Testis (tissue), 3 donors: Measurements from ENCODE around the gene BBLN. TPM values are rescaled to one million over a fixed set of nuclear protein-coding genes. Genes with fewer than 3 reads are reported as not detected.

Experiments
- DNase-seq: peaks from one replicate; pipeline ENCODE4 v3.0.0-alpha.2; 2019
- H3K27ac ChIP-seq, 2 donors: fragments of 200-600 bp; sonication (generic); one replicate each; pipeline ENCODE4 v1.5.1; 2019
- H3K27me3 ChIP-seq: fragments of 200-600 bp; sonication (generic); one replicate; pipeline ENCODE4 v1.5.1; 2019
- H3K36me3 ChIP-seq: fragments of 200-600 bp; sonication (generic); one replicate; pipeline ENCODE4 v1.5.1; 2017; ENCODE audit warnings: low read depth; ENCODE audit errors: missing control alignments
- H3K4me1 ChIP-seq: fragments of 200-600 bp; sonication (generic); one replicate; pipeline ENCODE4 v1.5.1; 2019
- H3K4me3 ChIP-seq, 2 donors: fragments of 200-600 bp; sonication (generic); one replicate each; pipeline ENCODE4 v1.5.1; 2017 to 2019
- H3K9me3 ChIP-seq: fragments of 200-600 bp; sonication (generic); one replicate; pipeline ENCODE4 v1.5.1; 2017
- CTCF ChIP-seq, 3 experiments: fragments of 450-650 bp in 2 of 3; fragments of 200-600 bp in 1 of 3; sonication (generic) in 1 of 3; IDR thresholded peaks; one replicate each; pipeline ENCODE4 v1.5.1; 2016 to 2019; ENCODE audit warnings: antibody characterized with exemption in 3 of 3, mild to moderate bottlenecking in 2 of 3, moderate library complexity in 1 of 3
- POLR2A ChIP-seq: fragments of 450-650 bp; IDR thresholded peaks from one replicate; pipeline ENCODE4 v1.6.1; 2017; ENCODE audit warnings: antibody characterized with exemption, mild to moderate bottlenecking, moderate library complexity
- WGBS, 2 donors: methylation state at CpG; one replicate each; pipeline ENCODE4 v1.1.5; 2018; 5-methylcytosine and 5-hydroxymethylcytosine counted together
- intact Hi-C: fragments of 100-400 bp; cut with DNase I; formaldehyde crosslinking; loops from one replicate; pipeline ENCODE4 v1.15.1; 2023; ENCODE audit warnings: low total_unique reads
- polyA plus RNA-seq: library from polyadenylated mRNA; stranded (reverse); fragments of 350-450 nt; fragmentation: Illumina TruSeq; extraction: RNeasy Lipid Tissue Mini Kit (QIAGEN cat#74804); gene quantifications from one replicate; pipeline ENCODE4 v1.2.3, GENCODE V29; 2014; ENCODE audit warnings: low read depth, low replicate concordance; ENCODE audit not compliant: insufficient read depth
- total RNA-seq, 2 donors: library from RNA; depleted of rRNA; stranded (reverse); fragments of >200 nt; gene quantifications; one replicate each; pipeline ENCODE4 v1.2.3, GENCODE V29; 2016

BBLN gene
- total and polyA plus RNA-seq, 3 donors from 2014 or later, result 56.9 to 225 (median 219) TPM

- intact Hi-C loops, result no loop called here
- Histone ChIP-seq H3K27me3 (no peaks in the 10 kb centered on the region), H3K4me3 (no peak overlapping the region), H3K36me3 (no peaks in the 10 kb centered on the region), H3K9me3 (no peaks in the 10 kb centered on the region), H3K27ac (no peak overlapping the region), H3K4me1 (peaks cover 15% of the 10 kb centered on the region)
- no peak for DNase-seq
- 59 to 60% methylated on average over 2 of the region's 2 CpGs for WGBS, 2 donors
- TF ChIP-seq CTCF (IDR thresholded peaks at IDR 0.05), result no peak
- TF ChIP-seq POLR2A, result no peak
These were observed 29.9 kb downstream of the BBLN start for GRCh38 chr9:128190013-128190412.

GRCh38 chr9:128190516-128191405 is 30.7 kb downstream of the BBLN start:
- Histone ChIP-seq H3K27me3 (no peaks in the 10 kb centered on the region), H3K27ac (peak overlapping the region; percentile 84 to 86), H3K9me3 (no peaks in the 10 kb centered on the region), H3K36me3 (no peaks in the 10 kb centered on the region), H3K4me3 (peak overlapping the region; percentile 83 to 90), H3K4me1 (peaks cover 15% of the 10 kb centered on the region)
- 3 to 13% methylated on average over 18 to 32 of the region's 32 CpGs for WGBS, 2 donors
- DNase-seq, result peak; percentile 32
- TF ChIP-seq POLR2A (no peak), CTCF (IDR thresholded peaks at IDR 0.05) (no peak)
- intact Hi-C loops, result no loop called here

- H3K36me3 ChIP-seq, result no peaks in the 10 kb centered on the region
- WGBS, 2 donors, result 0 to 1% methylated on average over 11 to 20 of the region's 71 CpGs
- H3K27ac ChIP-seq, result peak within 1 kb of the TSS; percentile 84 to 86
- peaks cover 15% of the 10 kb centered on the region for H3K4me1 ChIP-seq
- peak; percentile 81 for DNase-seq
- intact Hi-C loops, result no loop called here
- peak within 1 kb of the TSS; percentile 83 to 90 for H3K4me3 ChIP-seq
- TF ChIP-seq CTCF (IDR thresholded peaks at IDR 0.05) (peak; percentile 62 to 79 (median 76)), POLR2A (no peak)
- H3K27me3 ChIP-seq, result no peaks in the 10 kb centered on the region
- H3K9me3 ChIP-seq, result no peaks in the 10 kb centered on the region
These were observed 31.5 kb downstream of the BBLN start, which contains the start of gene CIZ1 for GRCh38 chr9:128191406-128192046. Gene CIZ1, minus strand, starts transcription at chr9:128191572. Its CDS starts 715 bp downstream, at chr9:128190857.

- WGBS, 2 donors, result 15 to 25% methylated on average over 33 to 56 of the region's 56 CpGs
- Histone ChIP-seq H3K27ac (peak overlapping the region; percentile 37 to 84), H3K27me3 (no peaks in the 10 kb centered on the region), H3K4me1 (peaks cover 15% of the 10 kb centered on the region), H3K36me3 (no peaks in the 10 kb centered on the region), H3K4me3 (peak overlapping the region; percentile 83 to 90), H3K9me3 (no peaks in the 10 kb centered on the region)
- TF ChIP-seq CTCF (IDR thresholded peaks at IDR 0.05) (peak; percentile 8 to 29 (median 27)), POLR2A (no peak)
- intact Hi-C loops, result no loop called here
- DNase-seq, result peak; percentile 81
These were observed 32.7 kb downstream of the BBLN start for GRCh38 chr9:128192601-128193371.
